A549 (cell line): ENCODE data around the gene ITGB8. TPM values are rescaled to one million over a fixed set of nuclear protein-coding genes. Genes with fewer than 3 reads are reported as not detected.
"Not testable (repeated sequence)": the region's sequence is repeated elsewhere in the genome, so short reads cannot be mapped to it uniquely, and the experiment has no call there.

Experiments
- ATAC-seq, 2 experiments: fragments of 200-7000 bp in 1 of 2; fragments of >200 bp in 1 of 2; cut with Nextera tagmentation in 1 of 2; cut with Tn5 transposase in 1 of 2; 3 replicates each; pipeline versions ENCODE4 v1.8.0 to v1.9.1; 2018 to 2020; ENCODE audit warnings: mild to moderate bottlenecking in 1 of 2, moderate library complexity in 1 of 2
- CTCF ChIA-PET: fragments of 300-600 bp; sonication (Branson Sonifier 250); formaldehyde crosslinking; extraction: SDS; loops from one replicate; lab custom pipeline; 2021; ENCODE audit warnings: antibody characterized with exemption, inconsistent platforms; lab: Yijun Ruan, JAX
- POLR2A ChIA-PET: fragments of 350-600 bp; formaldehyde crosslinking; extraction: SDS; loops from one replicate; lab custom pipeline; 2021; ENCODE audit warnings: antibody characterized with exemption, inconsistent platforms; lab: Yijun Ruan, JAX
- DNase-seq, 2 experiments: peaks; one replicate each; pipeline versions ENCODE4 v3.0.0 to v3.0.0-alpha.2; 2011 to 2016; ENCODE audit warnings: low read depth in 1 of 2, low spot score in 1 of 2
- FAIRE-seq: peaks from 2 replicates; lab custom pipeline; 2011; peaks lifted over from hg19 to GRCh38; lab: Jason Lieb, UNC
- H3K27ac ChIP-seq, 2 experiments: fragments of >200 bp; sonication (Bioruptor Twin); formaldehyde crosslinking; 3 replicates each; pipeline ENCODE4 v1.5.1; 2016 to 2017
- H3K4me1 ChIP-seq: fragments of >200 bp; sonication (Bioruptor Twin); formaldehyde crosslinking; 3 replicates; pipeline ENCODE4 v1.6.1; 2016
- H3K4me2 ChIP-seq: fragments of >200 bp; sonication (Bioruptor Twin); formaldehyde crosslinking; 3 replicates; pipeline ENCODE4 v1.6.1; 2016
- H3K4me3 ChIP-seq: fragments of >200 bp; sonication (Bioruptor Twin); formaldehyde crosslinking; 3 replicates; pipeline ENCODE4 v1.5.1; 2016
- H3K9me3 ChIP-seq: fragments of >200 bp; sonication (Bioruptor Twin); formaldehyde crosslinking; 3 replicates; pipeline ENCODE4 v1.6.1; 2016
- CHD2 ChIP-seq: fragments of 150-350 bp; IDR thresholded peaks from 2 replicates; pipeline ENCODE4 v1.6.1; 2014; ENCODE audit warnings: low read length; ENCODE audit not compliant: partially characterized antibody
- CHD4 ChIP-seq: fragments of 200-600 bp; sonication (generic); IDR thresholded peaks from 2 replicates; pipeline ENCODE4 v1.6.1; 2016; ENCODE audit warnings: antibody characterized with exemption, mild to moderate bottlenecking, borderline replicate concordance
- ESRRA ChIP-seq: fragments of 150-350 bp; IDR thresholded peaks from 2 replicates; pipeline ENCODE4 v1.6.1; 2014; ENCODE audit warnings: mild to moderate bottlenecking, low read length, borderline replicate concordance
- FOSB ChIP-seq: fragments of 250-450 bp; sonication (Bioruptor Pico); IDR thresholded peaks from 2 replicates; pipeline ENCODE4 v1.5.0; 2020; ENCODE audit warnings: mild to moderate bottlenecking, moderate library complexity
- FOSL2 ChIP-seq, 2 experiments: fragments of 450-650 bp in 1 of 2; fragments of >200 bp in 1 of 2; sonication (Bioruptor Twin) in 1 of 2; formaldehyde crosslinking; IDR thresholded peaks; 2 replicates each; pipeline versions ENCODE4 v1.5.0 to v1.6.1; 2016 to 2020; ENCODE audit warnings: mild to moderate bottlenecking in 1 of 2, moderate library complexity in 1 of 2
- HOXA7 ChIP-seq: fragments of 250-450 bp; sonication (Bioruptor Pico); IDR thresholded peaks from 2 replicates; pipeline ENCODE4 v1.5.0; 2020; ENCODE audit warnings: mild to moderate bottlenecking, moderate library complexity
- JUN ChIP-seq, 2 experiments: fragments of >200 bp; sonication (Bioruptor Twin); formaldehyde crosslinking; IDR thresholded peaks; 2 replicates in 1 of 2; 3 replicates in 1 of 2; pipeline ENCODE4 v1.6.1; 2016 to 2017
- MAFK ChIP-seq: fragments of 450-650 bp; IDR thresholded peaks from 2 replicates; pipeline ENCODE4 v1.6.1; 2014; ENCODE audit not compliant: partially characterized antibody
- MYC ChIP-seq: IDR thresholded peaks from 2 replicates; pipeline ENCODE4 v1.6.1; 2012; ENCODE audit warnings: mild to moderate bottlenecking, inconsistent platforms, low read length, improper control_type of control experiment, borderline replicate concordance
- NFE2L2 ChIP-seq: fragments of 150-350 bp; conservative IDR thresholded peaks from 2 replicates; pipeline ENCODE4 v1.6.1; 2014; ENCODE audit warnings: low read length
- NR3C1 ChIP-seq: fragments of >200 bp; sonication (Bioruptor Twin); formaldehyde crosslinking; IDR thresholded peaks from 3 replicates; pipeline ENCODE4 v1.6.1; 2017
- RARB ChIP-seq: fragments of 250-450 bp; sonication (Bioruptor Pico); IDR thresholded peaks from 2 replicates; pipeline ENCODE4 v1.8.0; 2021; ENCODE audit warnings: mild to moderate bottlenecking, moderate library complexity
- WGBS: methylation state at CpG from one replicate; pipeline ENCODE4 v1.1.6; 2017; ENCODE audit errors: missing lambda C conversion rate; 5-methylcytosine and 5-hydroxymethylcytosine counted together
- polyA plus RNA-seq, 4 experiments: library from polyadenylated mRNA; depleted of rRNA in 3 of 4; stranded (reverse); fragments of >200 nt; fragmentation: RNase III in 1 of 4; extraction: RNeasy Plus Mini Kit Qiagen cat#74134 plus additional on column Dnase treatment in 1 of 4; gene quantifications; 2 replicates in 3 of 4; 3 replicates in 1 of 4; pipeline ENCODE4 v1.2.3, GENCODE V29; 2011 to 2017
- TF ChIP-seq, protein P1 (sequence below): fragments of 250-450 bp; sonication (Bioruptor Pico); IDR thresholded peaks from 2 replicates; pipeline ENCODE4 v1.5.0; 2020; ENCODE audit warnings: low read depth, mild to moderate bottlenecking, moderate library complexity
- TF ChIP-seq, protein P2 (sequence below): fragments of 250-450 bp; sonication (Bioruptor Pico); IDR thresholded peaks from 2 replicates; pipeline ENCODE4 v1.5.0; 2021; ENCODE audit warnings: mild to moderate bottlenecking, moderate library complexity, borderline replicate concordance
- TF ChIP-seq, protein P3 (sequence below): fragments of >200 bp; sonication (Bioruptor Twin); formaldehyde crosslinking; IDR thresholded peaks from 3 replicates; pipeline ENCODE4 v1.5.1; 2016
- TF ChIP-seq, protein P4 (sequence below): IDR thresholded peaks from 2 replicates; pipeline ENCODE4 v1.6.1; 2012; ENCODE audit warnings: low read depth, borderline replicate concordance

Gene ITGB8
- polyA plus RNA-seq, 2 of the 4 experiments (the other 2 are of a cell fraction) = 0.39 to 0.67 TPM

DNA sequence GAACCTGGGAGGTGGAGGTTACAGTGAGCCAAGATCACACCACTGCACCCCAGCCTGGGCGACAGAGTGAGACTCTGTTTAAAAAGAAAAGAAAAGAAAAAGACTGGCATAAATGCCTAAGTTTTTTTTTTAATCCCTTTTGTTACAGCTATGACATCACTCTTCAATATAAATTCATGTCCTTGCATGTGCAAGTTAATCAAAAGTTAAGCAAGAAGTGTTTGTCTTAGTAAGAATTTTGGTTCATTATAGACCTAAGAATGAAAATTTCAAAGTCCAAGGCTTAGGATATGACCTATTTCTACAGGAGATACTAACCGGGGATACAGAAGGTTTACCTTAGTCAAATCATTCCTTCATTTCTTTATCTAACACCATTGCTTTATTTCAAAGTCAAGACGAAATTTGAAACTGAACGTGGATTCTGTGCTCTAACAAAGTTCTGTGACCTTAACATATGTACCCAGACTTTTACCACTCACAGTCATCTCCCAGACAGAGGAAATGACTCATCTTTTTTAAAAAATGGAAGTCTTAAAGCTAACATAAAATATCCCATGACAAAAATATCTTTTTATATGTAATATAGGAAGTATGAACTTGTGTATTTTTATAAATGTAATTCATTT is 29.3 kb upstream of the ITGB8 start:
- Histone ChIP-seq H3K4me1 (peaks cover 12% of the 10 kb centered on the region; the same call in 1 of the 3 replicates), H3K4me2 (0 out of 3 replicates have a peak overlapping the region, but pooled peaks have one; percentile 17), H3K27ac (no peak overlapping the region), H3K9me3 (no peaks in the 10 kb centered on the region), H3K4me3 (no peak overlapping the region)
- 51% methylated on average over 4 of the region's 4 CpGs for WGBS
- ATAC-seq = no peak
- peak in 1 of 2 experiments; percentile 10 for DNase-seq
- CTCF ChIA-PET = interaction anchor here (0.9 to 1.5 kb wide), 4 partner anchors 10 to 554 kb away, joined by 3 to 4 read pairs (median 3); no protein-coding TSS in a partner anchor
- no peak for FAIRE-seq
- POLR2A ChIA-PET = no interaction called here
- TF ChIP-seq, protein P1, sequence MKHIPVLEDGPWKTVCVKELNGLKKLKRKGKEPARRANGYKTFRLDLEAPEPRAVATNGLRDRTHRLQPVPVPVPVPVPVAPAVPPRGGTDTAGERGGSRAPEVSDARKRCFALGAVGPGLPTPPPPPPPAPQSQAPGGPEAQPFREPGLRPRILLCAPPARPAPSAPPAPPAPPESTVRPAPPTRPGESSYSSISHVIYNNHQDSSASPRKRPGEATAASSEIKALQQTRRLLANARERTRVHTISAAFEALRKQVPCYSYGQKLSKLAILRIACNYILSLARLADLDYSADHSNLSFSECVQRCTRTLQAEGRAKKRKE (CRISPR knock-in tag) = no peak
- TF ChIP-seq FOSB (CRISPR knock-in tag) (no peak), FOSL2 (IDR thresholded peaks at IDR 0.05) (no peak), FOSL2 (CRISPR knock-in tag; IDR thresholded peaks at IDR 0.05) (peak; percentile 55), RARB (CRISPR knock-in tag) (no peak), MYC (no peak), MAFK (no peak)
- TF ChIP-seq, protein P2, sequence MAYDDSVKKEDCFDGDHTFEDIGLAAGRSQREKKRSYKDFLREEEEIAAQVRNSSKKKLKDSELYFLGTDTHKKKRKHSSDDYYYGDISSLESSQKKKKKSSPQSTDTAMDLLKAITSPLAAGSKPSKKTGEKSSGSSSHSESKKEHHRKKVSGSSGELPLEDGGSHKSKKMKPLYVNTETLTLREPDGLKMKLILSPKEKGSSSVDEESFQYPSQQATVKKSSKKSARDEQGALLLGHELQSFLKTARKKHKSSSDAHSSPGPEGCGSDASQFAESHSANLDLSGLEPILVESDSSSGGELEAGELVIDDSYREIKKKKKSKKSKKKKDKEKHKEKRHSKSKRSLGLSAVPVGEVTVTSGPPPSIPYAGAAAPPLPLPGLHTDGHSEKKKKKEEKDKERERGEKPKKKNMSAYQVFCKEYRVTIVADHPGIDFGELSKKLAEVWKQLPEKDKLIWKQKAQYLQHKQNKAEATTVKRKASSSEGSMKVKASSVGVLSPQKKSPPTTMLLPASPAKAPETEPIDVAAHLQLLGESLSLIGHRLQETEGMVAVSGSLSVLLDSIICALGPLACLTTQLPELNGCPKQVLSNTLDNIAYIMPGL (CRISPR knock-in tag) = no peak
- TF ChIP-seq, protein P3, sequence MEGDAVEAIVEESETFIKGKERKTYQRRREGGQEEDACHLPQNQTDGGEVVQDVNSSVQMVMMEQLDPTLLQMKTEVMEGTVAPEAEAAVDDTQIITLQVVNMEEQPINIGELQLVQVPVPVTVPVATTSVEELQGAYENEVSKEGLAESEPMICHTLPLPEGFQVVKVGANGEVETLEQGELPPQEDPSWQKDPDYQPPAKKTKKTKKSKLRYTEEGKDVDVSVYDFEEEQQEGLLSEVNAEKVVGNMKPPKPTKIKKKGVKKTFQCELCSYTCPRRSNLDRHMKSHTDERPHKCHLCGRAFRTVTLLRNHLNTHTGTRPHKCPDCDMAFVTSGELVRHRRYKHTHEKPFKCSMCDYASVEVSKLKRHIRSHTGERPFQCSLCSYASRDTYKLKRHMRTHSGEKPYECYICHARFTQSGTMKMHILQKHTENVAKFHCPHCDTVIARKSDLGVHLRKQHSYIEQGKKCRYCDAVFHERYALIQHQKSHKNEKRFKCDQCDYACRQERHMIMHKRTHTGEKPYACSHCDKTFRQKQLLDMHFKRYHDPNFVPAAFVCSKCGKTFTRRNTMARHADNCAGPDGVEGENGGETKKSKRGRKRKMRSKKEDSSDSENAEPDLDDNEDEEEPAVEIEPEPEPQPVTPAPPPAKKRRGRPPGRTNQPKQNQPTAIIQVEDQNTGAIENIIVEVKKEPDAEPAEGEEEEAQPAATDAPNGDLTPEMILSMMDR = no peak
- TF ChIP-seq, all 56 proteins: peak for 1

DNA sequence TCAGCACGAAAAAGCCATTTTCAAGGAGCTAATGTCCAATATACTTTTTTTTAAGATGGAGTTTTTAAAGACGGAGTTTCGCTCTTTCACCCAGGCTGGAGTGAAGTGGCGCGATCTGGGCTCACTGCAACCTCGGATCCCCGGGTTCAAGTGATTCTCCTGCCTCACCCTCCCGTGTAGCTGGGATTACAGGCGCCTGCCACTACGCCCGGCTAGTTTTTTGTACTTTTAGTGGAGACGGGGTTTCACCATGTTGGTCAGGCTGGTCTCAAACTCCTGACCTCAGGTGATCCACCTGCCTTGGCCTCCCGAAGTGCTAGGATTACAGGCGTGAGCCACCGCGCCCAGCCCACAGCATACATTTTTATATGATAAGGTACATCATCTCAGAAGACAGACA is 28.4 kb upstream of the ITGB8 start:
- peaks cover 17% of the 10 kb centered on the region; the same call in 1 of the 3 replicates for H3K4me1 ChIP-seq
- 91% methylated on average over 16 of the region's 16 CpGs for WGBS
- H3K4me3 ChIP-seq, FAIRE-seq, H3K27ac ChIP-seq, H3K4me2 ChIP-seq, POLR2A ChIA-PET, ATAC-seq, DNase-seq, H3K9me3 ChIP-seq: not testable (repeated sequence)
- CTCF ChIA-PET = interaction anchor here (1.5 kb wide), 2 partner anchors 9 to 130 kb away, joined by 3 to 4 read pairs; no protein-coding TSS in a partner anchor

DNA sequence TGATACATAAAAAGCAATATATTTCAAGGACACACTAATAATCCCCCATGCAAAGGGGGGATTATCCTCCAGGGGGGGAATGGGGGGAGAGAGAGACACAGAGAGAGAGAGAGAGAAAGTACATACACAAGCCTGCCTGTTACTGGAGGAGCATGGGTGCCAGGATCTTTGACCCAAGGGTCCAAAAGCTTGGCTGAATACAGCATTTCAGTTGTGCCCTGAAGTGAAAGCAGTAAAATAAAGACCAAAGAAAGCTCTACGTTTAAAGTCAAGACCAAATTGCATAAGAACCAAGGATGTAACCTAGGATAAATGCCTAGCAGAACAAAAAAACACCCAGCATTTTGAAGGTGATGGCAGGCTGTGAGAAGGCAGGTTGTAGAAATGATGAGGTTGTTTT is 27.8 kb upstream of the ITGB8 start:
- 32% methylated on average over 1 of the region's 1 CpG for WGBS
- TF ChIP-seq ESRRA (no peak), JUN (IDR thresholded peaks at IDR 0.05) (no peak), CHD2 (no peak), MYC (no peak), HOXA7 (CRISPR knock-in tag) (no peak), NFE2L2 (no peak), NR3C1 (no peak), CHD4 (no peak)
- TF ChIP-seq, protein P2 (CRISPR knock-in tag) = no peak
- TF ChIP-seq, protein P3 = no peak
- TF ChIP-seq, protein P4, sequence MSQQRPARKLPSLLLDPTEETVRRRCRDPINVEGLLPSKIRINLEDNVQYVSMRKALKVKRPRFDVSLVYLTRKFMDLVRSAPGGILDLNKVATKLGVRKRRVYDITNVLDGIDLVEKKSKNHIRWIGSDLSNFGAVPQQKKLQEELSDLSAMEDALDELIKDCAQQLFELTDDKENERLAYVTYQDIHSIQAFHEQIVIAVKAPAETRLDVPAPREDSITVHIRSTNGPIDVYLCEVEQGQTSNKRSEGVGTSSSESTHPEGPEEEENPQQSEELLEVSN = no peak
- H3K4me2 ChIP-seq = no peak overlapping the region
- no peak for ATAC-seq
- no peak overlapping the region for H3K27ac ChIP-seq
- no peak for FAIRE-seq
- no peak overlapping the region for H3K4me3 ChIP-seq
- peaks cover 18% of the 10 kb centered on the region; the same call in 1 of the 3 replicates for H3K4me1 ChIP-seq
- ChIA-PET POLR2A (no interaction called here), CTCF (interaction anchor here (0.6 to 1.5 kb wide), 2 partner anchors 8 to 549 kb away, joined by 3 to 4 read pairs; no protein-coding TSS in a partner anchor)
- no peaks in the 10 kb centered on the region for H3K9me3 ChIP-seq
- DNase-seq = no peak
